ENCODE measurements around the gene MUC2. TPM values are rescaled to one million over a fixed set of nuclear protein-coding genes. Genes with fewer than 3 reads are reported as not detected.

Gene MUC2
- total and polyA plus RNA-seq, 10 of the 15 experiments (the other 5 are each of a cell fraction or from before 2014, with no cell fraction given), result 0.23 TPM; not detected in 9

- no peak within 1 kb of the TSS for H2AFZ ChIP-seq (ENCODE audit: control insufficient read depth, low read depth, low read length)
- POLR2A ChIA-PET, result no interaction called here
- no peak within 1 kb of the TSS for H3K4me2 ChIP-seq (ENCODE audit: control insufficient read depth, insufficient read depth)
- H3K27ac ChIP-seq (ENCODE audit: control insufficient read depth, insufficient read depth), result no peak within 1 kb of the TSS
- H3K4me1 ChIP-seq (ENCODE audit: control insufficient read depth, insufficient read depth, low read length), result no peaks in the 10 kb centered on the region
- no peaks in the 10 kb centered on the region for H4K20me1 ChIP-seq (ENCODE audit: control insufficient read depth, insufficient read depth)
- ATAC-seq, result no peak
- BruUV-seq (replicated peaks), result no TSS peak
- in situ Hi-C loops (cut with MboI), result no loop called here
- SMC1A ChIA-PET (ENCODE audit: uncharacterized antibody, unreplicated experiment), result no interaction called here
- CTCF ChIA-PET, result no interaction called here
- intact Hi-C loops (cut with micrococcal nuclease; ENCODE audit: unreplicated experiment), result no loop called here
- no peaks in the 10 kb centered on the region for H3K79me2 ChIP-seq (ENCODE audit: control insufficient read depth, insufficient read depth, low read length)
- WGBS (ENCODE audit: insufficient coverage, insufficient replicate concordance, low lambda C conversion rate, missing lambda C conversion rate), result 52% methylated on average over 33 of the region's 42 CpGs
- RAD21 ChIA-PET (ENCODE audit: unreplicated experiment), result no interaction called here
- H3K9me3 ChIP-seq (replicated peaks; ENCODE audit: control insufficient read depth, insufficient read depth, low read length), result no peaks in the 10 kb centered on the region
- no peak for FAIRE-seq
- H3K4me3 ChIP-seq, result no peak within 1 kb of the TSS
- TF ChIP-seq SUZ12 (IDR thresholded peaks at IDR 0.05; ENCODE audit: unreplicated experiment), result no peak
- no peak for TF ChIP-seq SMAD5 (IDR thresholded peaks at IDR 0.05; ENCODE audit: low read depth)
- no peak for TF ChIP-seq STAT3 (IDR thresholded peaks at IDR 0.05; ENCODE audit: low read depth, low read length)
- no peak for TF ChIP-seq POLR2A (IDR thresholded peaks at IDR 0.05; ENCODE audit: low read depth, low read length)
- no peak for TF ChIP-seq EED (IDR thresholded peaks at IDR 0.05; ENCODE audit: low read depth)
- TF ChIP-seq BMI1 (IDR thresholded peaks at IDR 0.05; ENCODE audit: borderline replicate concordance), result no peak
- no peak for TF ChIP-seq RAD51 (IDR thresholded peaks at IDR 0.05)
- no peaks in the 10 kb centered on the region for H3K36me3 ChIP-seq (ENCODE audit: control insufficient read depth in 2 of 2, insufficient read depth in 2 of 2, low read length in 1 of 2)
- no peak for DNase-seq (ENCODE audit: low read depth, low spot score)
- H3K27me3 ChIP-seq (replicated peaks in 1 of 2; ENCODE audit: control insufficient read depth in 2 of 2, insufficient read depth in 2 of 2, low read length in 1 of 2), result no peaks in the 10 kb centered on the region
- H3K9ac ChIP-seq (ENCODE audit: control insufficient read depth, insufficient read depth, low read length), result no peak within 1 kb of the TSS
Observed at GRCh38 chr11:1036303-1036923, 38.3 kb upstream of the MUC2 start, which contains the start of gene MUC6. MUC6 (minus strand) TSS chr11:1036718; CDS start chr11:1036655, 63 bp downstream.

GRCh38 chr11:1036931-1037330 is 37.7 kb upstream of the MUC2 start:
- ChIA-PET CTCF (no interaction called here), SMC1A (ENCODE audit: uncharacterized antibody, unreplicated experiment) (no interaction called here), RAD21 (ENCODE audit: unreplicated experiment) (no interaction called here), POLR2A (no interaction called here)
- Histone ChIP-seq H3K79me2 (ENCODE audit: control insufficient read depth, insufficient read depth, low read length) (no peaks in the 10 kb centered on the region), H3K9ac (ENCODE audit: control insufficient read depth, insufficient read depth, low read length) (no peak overlapping the region), H3K4me3 (no peak overlapping the region), H3K27ac (ENCODE audit: control insufficient read depth, insufficient read depth) (no peak overlapping the region), H3K9me3 (replicated peaks; ENCODE audit: control insufficient read depth, insufficient read depth, low read length) (no peaks in the 10 kb centered on the region), H2AFZ (ENCODE audit: control insufficient read depth, low read depth, low read length) (no peak overlapping the region), H3K4me2 (ENCODE audit: control insufficient read depth, insufficient read depth) (no peak overlapping the region), H3K4me1 (ENCODE audit: control insufficient read depth, insufficient read depth, low read length) (no peaks in the 10 kb centered on the region), H3K27me3 (replicated peaks in 1 of 2; ENCODE audit: control insufficient read depth in 2 of 2, insufficient read depth in 2 of 2, low read length in 1 of 2) (no peaks in the 10 kb centered on the region), H4K20me1 (ENCODE audit: control insufficient read depth, insufficient read depth) (no peaks in the 10 kb centered on the region), H3K36me3 (ENCODE audit: control insufficient read depth in 2 of 2, insufficient read depth in 2 of 2, low read length in 1 of 2) (no peaks in the 10 kb centered on the region)
- ATAC-seq (no peak), DNase-seq (ENCODE audit: low read depth, low spot score) (no peak), FAIRE-seq (no peak)
- WGBS (ENCODE audit: insufficient coverage, insufficient replicate concordance, low lambda C conversion rate, missing lambda C conversion rate), result 38% methylated on average over 11 of the region's 13 CpGs
- intact Hi-C loops (cut with micrococcal nuclease; ENCODE audit: unreplicated experiment), result no loop called here
- BruUV-seq (replicated peaks), result no TSS peak
- in situ Hi-C loops (cut with MboI), result no loop called here
- TF ChIP-seq SMAD1 (IDR thresholded peaks at IDR 0.05; ENCODE audit: low read depth, partially characterized antibody) (no peak), BCL11A (IDR thresholded peaks at IDR 0.05; ENCODE audit: low read depth, low read length) (no peak), BMI1 (IDR thresholded peaks at IDR 0.05; ENCODE audit: borderline replicate concordance) (no peak), MTA2 (IDR thresholded peaks at IDR 0.05; ENCODE audit: low read depth) (no peak), ELK1 (IDR thresholded peaks at IDR 0.05; ENCODE audit: low read depth, low read length) (no peak), ESRRA (IDR thresholded peaks at IDR 0.05; ENCODE audit: low read length) (no peak), ATF3 (IDR thresholded peaks at IDR 0.05; ENCODE audit: borderline replicate concordance, extremely low read depth, low read depth, low read length) (no peak)
